Activated gamma-delta T cell treated with anti-CD3 and anti-CD28 coated beads, Interleukin-2, amount 50 U/mL, for 16 hours (primary cell): ENCODE measurements around the gene TCEA2.

Experiments used
- DNase-seq: peaks from one replicate; pipeline ENCODE4 v3.0.0-alpha.2; 2020; ENCODE audit warnings: low read depth

The TCEA2 gene

DNA sequence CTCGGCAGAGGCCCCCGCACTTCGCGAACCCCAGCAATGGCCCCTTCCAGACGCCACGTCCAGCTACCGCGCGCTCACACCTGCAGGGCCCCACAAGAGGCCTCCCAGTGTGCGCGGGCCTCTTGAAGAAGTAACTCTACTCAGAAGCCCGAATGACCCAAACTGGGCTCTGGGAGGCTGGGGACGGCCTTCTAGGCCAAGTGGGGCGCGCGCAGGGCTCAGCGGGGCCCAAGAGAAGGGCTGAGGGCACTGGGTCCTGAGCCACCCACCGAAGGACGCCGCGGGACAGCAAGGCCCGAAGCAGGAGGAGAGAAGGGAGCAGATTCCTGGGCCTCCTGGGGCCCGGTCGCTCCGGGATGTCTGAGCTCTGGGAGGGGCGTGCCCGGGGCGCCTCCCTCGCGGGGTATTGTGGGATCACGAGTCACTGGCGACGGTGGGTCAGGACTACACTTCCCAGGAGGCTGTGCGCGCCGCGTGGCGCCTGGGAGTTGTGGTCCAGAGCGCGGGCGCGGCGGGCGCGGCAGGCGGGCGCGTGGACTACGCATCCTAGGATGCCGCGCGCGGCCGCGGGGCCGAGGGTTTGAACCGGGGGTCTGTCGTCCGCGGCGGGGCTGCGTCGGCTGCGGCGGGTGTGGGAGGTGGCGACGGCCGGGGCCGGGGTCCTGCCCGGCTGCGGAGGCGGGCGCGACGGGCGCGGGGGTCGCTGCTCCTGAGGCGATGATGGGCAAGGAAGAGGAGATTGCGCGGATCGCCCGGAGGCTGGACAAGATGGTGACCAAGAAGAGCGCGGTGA lies at the start of gene TCEA2:
Gene TCEA2 (plus strand): TSS at position 603 of the 793 bp plus-strand sequence. CDS start 115 bp downstream, at position 718.
- DNase-seq = peak; percentile 87

DNA sequence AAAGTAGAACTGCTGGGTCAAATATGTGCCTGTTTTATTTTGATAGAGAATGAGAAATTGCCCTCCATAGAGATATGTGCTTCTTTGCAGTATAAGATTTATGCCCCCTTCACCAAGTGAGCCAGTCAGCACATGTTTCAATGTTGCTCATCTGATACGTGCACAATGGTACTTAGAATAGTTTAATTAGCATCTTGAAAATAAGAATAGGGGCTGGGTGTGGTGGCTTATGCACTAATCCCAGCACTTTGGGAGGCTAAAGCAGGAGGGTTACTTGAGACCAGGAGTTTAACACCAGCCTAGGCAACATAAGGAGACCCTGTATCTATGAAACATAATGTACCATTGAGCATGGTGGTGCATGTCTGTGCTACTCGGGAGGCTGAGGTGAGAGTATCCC lies 47.4 kb upstream of the TCEA2 start:
- no peak for DNase-seq

DNA sequence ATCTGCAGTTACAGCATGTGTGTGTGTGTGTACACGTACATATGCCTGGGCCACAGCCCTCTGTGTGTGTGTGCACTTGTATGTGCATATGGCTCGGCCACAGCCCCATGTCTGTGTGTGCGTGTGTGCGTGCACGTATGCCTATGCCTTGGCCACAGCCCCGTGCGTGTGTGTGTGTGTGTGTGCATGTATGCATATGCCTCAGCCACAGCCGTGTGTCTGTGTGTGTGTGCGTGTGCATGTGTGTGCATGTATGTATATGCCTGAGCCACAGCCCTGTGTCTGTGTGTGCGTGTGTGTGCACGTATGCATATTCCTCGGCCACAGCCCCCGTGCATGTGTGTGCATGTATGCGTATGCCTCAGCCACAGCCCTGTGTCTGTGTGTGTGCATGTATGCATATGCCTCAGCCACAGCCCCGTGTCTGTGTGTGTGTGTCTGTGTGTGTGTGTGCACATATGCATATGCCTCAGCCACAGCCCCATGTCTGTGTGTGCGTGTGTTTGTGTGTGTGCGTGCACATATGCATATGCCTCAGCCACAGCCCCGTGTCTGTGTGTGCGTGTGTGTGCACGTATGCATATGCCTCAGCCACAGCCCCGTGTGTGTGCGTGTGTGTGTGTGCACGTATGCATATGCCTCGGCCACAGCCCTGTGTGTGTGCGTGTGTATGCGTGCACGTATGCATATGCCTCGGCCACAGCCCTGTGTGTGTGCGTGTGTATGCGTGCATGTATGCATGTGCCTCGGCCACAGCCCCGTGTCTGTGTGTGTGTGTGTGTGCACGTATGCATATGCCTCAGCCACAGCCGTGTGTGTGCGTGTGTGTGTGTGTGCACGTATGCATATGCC lies 41.6 kb upstream of the TCEA2 start:
- DNase-seq = no peak

DNA sequence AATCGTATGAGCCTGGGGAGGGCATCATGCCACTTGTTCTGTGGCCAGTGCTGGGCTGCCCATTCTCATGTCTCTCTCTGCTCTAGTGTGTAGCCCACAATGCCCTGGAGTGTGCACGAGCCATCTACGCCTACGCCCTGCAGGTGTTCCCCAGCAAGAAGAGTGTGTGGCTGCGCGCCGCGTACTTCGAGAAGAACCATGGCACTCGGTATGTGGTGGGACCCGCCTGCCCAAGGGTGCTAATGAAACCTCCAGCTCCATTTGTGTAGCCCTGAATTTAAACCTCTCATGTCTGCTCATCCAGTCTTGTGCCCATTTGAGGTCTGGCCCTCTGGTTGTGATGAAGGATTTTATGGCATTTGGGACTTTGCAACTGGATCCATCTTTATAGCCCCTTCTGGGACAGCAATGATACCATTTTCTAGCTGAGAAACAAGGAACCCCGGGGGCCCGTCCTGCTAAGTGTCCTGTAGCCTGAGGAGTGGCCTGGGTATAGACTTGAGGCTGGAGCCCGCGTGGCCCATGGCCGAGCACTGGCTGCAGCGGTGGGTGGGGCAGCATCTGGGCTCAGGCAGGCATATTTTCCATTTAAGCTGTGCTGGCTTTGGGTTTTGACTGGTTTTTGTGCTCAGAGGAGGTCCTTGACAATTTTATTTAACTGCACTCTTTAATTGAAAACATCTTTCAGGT lies 40.2 kb upstream of the TCEA2 start:
- DNase-seq = no peak

DNA sequence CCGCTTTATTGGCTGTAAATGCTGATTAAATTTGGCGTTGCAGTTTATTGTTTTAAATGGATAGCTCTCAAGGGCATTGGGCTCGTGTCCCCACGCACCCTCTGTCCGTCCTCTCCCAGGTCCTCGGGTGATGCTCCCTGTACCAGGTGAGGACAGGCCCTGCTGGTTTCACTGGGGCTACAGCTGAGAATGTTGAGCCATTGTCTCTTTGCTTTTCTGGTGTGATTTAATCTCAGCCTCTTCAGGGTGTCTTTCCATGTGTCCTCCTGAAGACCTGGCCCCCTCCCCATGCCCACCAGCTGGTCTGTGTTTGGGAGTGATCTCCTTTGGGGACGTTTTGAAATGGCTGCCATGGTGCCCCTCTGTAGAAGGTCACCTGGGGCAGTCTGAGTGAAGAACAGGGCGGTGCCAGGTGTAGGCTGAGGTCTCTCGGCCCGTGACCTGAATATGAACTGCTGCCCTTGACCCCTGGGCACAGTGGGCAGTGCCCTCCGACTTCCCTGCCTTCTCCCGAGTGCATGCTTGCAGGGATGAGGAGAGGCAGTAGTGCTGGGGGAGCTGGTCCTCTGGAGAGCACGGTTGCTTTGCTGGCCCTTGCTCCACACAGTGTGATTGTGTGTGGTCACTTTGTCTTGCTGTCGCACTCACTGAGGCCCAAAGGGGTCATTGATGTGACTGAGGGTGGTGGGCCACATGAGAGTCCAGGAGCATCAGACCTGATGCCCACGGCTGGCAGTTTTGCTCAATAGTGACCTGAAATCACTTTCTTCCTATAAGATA lies 39.4 kb upstream of the TCEA2 start:
- DNase-seq = no peak

DNA sequence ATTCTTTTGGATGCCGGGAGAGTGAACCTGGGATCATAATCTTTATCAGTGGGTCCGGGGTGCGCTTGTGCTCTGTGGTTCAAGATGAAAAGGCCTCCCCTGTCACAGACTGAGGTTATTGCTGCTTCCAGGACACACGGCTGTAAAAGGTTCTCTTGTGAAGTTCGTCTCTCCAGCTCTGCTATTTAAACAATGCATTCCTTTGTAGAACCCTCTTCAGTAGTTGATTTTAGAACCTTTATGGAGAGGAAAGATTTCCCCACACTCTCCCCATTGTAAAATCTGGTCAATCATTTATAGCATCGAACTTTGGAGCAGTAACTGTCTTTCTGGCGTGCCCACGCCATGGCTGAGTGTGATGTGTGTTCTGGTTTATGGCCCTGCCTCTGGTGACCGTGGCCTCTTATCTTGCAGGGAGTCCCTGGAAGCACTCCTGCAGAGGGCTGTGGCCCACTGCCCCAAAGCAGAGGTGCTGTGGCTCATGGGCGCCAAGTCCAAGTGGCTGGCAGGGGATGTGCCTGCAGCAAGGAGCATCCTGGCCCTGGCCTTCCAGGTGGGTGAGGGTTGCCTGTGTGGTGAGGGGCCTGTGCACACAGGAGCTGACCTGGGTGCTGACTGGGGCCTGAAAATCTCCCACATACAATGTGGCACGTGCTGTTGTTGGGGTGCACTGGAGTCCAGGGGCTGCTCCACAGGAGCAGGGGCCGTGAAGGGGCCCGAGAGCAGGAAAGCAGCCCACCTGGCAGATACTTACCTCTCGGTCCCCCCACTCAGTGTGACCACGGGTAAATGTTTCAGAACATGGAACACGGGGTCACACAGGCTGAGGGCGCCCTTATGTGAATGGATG lies 38.6 kb upstream of the TCEA2 start:
- no peak for DNase-seq

DNA sequence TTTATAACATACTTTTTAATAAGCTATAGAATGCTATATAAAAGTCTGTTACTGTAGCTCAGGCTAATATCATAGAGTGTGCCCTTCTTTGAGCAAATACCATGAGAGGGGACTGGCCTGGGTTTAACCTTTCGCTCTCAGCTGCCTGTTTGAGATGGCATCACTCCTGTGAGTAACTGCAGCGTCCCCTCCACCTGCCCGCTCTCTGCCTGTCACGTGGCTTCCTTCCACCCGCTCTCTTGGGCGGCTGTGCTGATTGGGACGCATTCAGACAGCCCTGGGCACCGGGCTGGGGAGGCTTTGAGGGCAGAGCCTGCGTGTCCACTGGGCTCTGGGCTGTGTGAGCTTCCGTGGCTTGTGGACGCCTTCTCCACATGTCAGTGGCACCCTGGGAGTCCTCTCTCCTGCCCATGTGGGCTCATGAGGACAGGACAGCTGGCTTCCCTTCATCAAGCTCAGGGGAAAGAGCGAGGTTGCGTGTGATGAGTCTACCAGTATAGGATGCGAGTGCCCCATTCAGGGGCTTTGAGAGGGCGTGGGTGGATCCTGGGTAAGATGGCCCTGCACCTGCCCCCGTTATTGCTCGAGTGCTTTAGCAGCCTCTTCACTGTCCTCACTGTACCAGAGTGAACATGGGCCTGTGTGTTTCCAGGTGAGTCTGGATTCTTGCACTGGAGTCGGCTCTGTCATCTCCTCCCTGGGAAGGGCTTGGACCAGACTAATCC lies 37.7 kb upstream of the TCEA2 start:
- DNase-seq = no peak

DNA sequence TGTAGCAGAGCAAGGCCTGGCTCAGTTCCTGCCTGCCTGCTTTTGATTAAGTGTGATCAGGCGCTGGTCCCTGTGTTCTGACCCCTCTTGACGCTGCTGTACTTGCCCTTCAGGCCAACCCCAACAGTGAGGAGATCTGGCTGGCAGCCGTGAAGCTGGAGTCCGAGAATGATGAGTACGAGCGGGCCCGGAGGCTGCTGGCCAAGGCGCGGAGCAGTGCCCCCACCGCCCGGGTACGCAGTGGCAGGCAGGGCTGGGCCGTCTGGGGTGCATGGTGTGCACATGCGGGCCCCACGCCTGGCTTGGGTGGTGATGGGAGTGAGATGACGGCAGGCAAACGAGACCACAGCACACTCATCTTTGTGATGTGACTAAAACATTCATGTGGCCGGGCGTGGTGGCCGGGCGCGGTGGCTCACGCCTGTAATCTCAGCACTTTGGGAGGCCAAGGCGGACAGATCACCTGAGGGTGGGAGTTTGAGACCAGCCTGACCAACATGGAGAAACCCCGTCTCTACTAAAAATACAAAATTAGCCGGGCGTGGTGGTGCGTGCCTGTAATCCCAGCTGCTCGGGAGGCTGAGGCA lies 37.1 kb upstream of the TCEA2 start:
- no peak for DNase-seq

DNA sequence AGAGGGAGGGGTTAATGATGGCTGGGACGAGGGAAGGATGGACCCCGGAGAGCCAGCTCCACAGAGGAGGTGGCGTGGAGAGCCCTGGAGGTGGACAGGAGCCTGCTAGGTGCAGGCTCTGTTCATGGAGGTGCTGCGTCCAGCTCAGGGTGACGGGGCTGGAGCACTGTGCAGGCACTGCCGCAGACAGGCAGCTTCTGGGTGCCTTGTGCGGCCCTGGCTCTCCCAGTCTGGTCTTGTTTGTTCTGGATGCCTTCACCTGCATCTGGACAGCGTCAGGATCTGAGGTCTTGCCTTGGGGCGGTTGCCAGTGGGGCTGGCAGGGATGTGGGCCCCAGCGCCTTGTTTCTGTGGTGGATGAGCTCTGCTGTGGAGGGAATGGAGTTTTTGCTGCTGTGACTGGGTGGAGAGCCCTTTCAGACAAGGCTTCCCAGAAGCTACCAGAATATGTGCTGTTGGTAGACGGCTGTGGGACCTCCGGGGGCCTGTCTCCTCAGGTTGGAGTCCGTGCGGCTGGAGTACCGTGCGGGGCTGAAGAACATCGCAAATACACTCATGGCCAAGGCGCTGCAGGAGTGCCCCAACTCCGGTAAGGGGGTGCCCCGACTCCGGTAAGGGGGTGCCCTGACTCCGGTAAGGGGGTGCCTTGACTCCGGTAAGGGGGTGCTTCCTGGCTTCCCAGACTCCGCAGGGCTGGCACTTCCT lies 34.9 kb upstream of the TCEA2 start:
- DNase-seq = no peak

DNA sequence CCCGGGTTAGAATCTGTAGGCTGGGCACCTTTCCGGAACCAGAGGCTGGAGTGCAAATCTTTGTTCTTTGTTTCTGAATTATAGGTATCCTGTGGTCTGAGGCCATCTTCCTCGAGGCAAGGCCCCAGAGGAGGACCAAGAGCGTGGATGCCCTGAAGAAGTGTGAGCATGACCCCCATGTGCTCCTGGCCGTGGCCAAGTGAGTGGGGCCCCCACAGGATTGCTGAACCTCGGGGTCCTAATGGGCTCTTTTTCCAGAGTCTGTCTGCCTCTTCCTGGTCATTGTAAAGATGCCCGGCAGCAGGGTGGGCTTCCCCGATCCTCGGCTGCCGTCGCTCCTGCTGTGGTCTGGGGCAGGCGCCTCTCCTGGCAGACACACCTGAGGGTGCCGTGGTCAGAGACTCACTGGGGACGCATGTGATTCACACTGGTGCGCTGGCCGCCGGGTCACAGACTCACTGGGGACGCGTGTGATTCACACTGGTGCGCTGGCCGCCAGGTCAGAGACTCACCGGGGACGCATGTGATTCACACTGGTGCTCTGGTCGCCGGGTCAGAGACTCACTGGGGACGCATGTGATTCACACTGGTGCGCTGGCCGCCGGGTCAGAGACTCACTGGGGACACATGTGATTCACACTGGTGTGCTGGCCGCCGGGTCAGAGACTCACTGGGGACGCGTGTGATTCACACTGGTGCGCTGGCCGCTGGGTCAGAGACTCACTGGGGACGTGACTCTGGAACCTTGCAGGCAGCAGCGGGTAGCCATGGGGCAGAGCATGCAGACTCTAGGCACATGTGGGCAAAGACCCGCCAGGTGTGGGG lies 33.5 kb upstream of the TCEA2 start:
- no peak for DNase-seq

DNA sequence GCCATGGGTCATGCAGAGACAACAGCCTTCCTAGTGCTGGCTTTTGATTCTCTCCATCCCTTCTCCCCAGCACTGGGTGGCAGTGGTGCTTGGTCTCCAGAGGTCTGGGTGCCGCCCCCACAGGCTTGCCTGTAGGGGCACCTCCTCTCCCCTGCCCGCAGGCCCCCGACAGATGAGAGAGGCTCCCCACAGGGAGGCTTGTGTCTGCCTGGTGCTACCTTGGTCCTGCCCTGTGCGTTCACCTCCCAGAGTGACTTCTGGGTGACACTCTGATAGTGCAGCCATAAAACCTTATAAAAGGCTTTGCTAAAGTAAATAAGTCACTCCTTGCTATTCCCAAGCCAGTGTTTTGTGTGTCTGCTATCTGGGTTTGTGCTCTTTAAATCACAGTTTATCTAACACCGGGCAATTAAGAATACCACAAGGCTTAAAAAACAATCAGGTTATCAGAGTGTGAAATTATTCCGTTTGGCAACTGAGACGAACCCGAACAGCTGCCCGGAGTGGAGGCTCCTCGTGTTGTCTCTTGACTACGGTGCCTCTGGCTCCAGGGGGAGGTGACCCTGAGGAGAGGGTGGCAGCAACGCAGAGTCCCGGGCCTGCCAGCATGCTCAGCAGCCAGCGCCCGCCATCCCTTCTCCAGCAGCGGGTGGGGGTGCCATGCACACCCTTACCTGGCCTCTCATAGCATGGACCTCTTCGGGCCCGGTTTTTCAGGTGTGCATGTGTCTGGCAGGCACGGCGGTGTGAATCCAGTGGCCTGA lies 32.4 kb upstream of the TCEA2 start:
- no peak for DNase-seq

DNA sequence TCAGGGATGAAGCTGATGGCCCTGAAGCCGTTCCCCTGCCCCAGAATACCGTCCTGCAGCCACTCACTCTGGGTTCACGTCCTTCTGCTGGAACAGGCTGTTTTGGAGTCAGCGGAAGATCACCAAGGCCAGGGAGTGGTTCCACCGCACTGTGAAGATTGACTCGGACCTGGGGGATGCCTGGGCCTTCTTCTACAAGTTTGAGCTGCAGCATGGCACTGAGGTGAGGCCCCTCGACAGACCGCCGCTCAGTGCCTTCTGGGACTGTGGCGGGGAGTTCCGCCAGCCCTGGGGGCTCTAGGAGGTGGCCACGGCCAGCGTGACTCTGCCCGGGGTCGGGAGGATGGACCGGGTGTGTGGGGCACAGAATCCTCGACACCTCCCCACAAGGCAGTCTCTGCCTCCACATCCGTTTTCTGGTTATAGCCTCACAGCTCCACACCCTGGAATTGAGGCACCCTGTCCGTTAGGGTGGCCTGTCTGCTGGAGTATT lies 31.1 kb upstream of the TCEA2 start:
- no peak for DNase-seq

DNA sequence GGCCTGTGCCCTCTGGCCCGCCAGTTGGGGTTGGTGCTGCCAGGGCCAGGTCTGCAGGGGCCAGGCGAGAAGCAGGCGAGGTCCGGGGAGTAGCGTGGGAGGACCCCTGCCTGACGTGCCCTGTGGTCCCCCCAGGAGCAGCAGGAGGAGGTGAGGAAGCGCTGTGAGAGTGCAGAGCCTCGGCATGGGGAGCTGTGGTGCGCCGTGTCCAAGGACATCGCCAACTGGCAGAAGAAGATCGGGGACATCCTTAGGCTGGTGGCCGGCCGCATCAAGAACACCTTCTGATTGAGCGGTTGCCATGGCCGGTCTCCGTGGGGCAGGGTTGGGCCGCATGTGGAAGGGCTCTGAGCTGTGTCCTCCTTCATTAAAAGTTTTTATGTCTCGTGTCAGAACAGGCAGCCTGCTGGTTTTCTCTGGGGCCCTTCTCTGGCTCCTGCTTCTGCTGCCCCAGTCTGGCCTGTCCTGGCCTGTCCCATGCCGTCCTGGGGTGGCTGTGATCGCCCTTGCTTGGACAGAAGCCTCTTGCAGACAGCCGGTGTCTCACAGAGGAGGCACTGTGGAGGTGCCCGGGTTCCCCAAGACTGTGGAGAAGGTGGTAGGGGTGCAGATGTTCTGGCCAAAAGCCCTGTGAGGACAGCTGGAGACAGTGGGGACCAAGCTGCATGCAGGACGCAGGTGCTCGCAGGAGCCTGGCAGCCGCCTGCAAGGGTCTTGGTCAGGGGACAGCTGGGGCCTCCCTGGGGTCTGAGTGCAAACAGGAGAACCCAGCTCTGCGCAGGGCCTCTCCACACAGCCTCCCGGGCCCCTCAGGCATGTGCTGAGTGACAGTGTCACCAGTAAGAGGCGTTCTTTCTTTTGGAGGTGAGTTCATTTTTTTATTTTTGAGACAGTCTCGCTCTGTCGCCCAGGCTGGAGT lies 30.0 kb upstream of the TCEA2 start:
- no peak for DNase-seq

DNA sequence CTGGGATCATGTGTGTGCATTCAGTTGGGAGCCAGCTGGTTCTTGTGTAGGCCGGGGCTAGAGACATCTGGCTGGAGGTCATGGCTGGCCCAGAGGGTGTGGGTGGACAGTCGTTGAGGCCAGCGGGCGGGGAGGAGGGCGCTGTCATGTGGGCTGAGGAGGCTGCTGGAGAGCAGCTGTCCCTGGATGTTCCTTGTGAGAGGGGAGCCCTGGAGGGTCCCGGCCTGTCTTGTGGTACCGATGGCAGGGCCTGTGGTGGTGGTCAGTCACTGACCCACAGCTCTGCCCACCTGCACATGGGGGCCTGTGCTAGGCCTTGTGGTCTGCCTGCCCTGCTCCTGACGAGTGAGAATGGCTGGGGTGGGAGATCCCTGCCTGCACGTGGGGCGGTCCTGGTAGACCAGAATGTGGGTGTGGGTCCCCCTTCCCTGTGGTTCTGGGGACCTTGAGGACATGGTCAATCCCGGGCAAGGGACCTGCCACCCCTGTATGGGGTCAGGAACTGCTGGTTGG lies 29.0 kb upstream of the TCEA2 start:
- no peak for DNase-seq

DNA sequence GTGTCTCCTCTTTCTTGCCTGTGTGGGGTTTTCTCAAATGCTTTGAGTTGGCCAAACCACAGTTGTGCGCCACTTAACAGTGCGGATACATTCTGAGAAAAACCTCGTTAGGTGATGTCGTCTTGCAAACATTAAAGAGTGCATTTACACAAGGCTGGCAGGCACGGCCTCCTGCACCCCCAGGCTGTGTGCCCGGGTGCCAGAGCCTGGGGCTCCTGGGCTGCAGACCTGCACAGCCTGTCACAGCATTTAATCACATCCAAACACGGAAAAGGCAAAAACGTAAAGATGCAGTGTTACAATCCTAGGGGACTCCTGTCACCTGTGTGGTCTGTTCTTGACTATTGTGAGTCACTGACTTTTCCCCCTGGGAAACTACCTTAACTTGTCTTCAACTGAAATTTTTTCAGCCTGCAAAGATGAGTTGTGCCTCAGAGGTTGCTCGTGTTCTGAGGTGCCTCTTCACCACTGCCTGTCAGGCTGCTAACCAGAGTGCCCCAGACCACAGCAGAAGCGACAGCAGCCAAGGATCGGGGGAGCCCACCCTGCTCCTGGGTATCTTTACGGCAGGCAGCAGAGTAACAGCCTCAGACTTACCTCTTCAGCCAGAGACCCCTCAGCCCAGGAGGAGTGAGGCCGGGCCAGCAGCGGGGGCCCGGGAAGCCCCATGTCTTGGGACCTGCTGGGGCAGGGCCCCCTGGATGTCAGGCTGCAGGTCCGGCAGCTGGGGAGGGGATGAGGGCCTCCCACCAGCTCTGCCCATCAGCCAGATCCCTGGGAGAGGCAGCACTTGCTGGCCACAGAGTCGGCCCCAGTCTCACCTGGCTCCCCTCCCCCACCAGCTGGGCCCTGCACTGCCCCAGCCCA lies 27.7 kb upstream of the TCEA2 start:
- DNase-seq = peak; percentile 24
